Measurements from ENCODE around the gene ATE1.

DNA sequence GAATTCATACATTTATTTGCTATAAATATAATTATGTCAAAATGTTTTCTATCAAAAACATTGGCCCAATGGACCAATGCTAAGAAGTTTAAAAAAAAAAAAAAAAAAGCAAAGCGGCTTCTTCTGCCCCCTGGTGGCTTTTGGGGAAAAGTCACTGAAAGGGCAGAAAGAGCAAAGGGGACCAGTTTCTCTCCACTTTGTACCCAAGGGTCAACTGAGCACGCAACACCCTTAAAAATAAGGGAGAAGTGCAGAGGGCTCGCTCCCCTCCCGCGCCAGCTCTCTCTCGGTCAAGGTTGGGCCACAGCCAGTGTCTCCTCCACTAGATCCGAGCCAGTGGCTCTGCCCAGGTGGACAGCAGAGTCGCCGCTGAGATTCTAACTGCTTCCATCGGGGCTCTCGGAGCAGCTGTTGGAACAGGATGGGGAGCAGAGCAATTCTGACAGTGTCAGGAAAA is 193.2 kb downstream of the ATE1 start:
- no peak for TF ChIP-seq TEAD4 (CRISPR knock-in tag; IDR thresholded peaks at IDR 0.05)
- TF ChIP-seq, protein P1, sequence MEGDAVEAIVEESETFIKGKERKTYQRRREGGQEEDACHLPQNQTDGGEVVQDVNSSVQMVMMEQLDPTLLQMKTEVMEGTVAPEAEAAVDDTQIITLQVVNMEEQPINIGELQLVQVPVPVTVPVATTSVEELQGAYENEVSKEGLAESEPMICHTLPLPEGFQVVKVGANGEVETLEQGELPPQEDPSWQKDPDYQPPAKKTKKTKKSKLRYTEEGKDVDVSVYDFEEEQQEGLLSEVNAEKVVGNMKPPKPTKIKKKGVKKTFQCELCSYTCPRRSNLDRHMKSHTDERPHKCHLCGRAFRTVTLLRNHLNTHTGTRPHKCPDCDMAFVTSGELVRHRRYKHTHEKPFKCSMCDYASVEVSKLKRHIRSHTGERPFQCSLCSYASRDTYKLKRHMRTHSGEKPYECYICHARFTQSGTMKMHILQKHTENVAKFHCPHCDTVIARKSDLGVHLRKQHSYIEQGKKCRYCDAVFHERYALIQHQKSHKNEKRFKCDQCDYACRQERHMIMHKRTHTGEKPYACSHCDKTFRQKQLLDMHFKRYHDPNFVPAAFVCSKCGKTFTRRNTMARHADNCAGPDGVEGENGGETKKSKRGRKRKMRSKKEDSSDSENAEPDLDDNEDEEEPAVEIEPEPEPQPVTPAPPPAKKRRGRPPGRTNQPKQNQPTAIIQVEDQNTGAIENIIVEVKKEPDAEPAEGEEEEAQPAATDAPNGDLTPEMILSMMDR (IDR thresholded peaks at IDR 0.05): peak; percentile 41
- TF ChIP-seq, protein P2, sequence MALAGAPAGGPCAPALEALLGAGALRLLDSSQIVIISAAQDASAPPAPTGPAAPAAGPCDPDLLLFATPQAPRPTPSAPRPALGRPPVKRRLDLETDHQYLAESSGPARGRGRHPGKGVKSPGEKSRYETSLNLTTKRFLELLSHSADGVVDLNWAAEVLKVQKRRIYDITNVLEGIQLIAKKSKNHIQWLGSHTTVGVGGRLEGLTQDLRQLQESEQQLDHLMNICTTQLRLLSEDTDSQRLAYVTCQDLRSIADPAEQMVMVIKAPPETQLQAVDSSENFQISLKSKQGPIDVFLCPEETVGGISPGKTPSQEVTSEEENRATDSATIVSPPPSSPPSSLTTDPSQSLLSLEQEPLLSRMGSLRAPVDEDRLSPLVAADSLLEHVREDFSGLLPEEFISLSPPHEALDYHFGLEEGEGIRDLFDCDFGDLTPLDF (CRISPR knock-in tag; IDR thresholded peaks at IDR 0.05): no peak
- TF ChIP-seq, protein P3, sequence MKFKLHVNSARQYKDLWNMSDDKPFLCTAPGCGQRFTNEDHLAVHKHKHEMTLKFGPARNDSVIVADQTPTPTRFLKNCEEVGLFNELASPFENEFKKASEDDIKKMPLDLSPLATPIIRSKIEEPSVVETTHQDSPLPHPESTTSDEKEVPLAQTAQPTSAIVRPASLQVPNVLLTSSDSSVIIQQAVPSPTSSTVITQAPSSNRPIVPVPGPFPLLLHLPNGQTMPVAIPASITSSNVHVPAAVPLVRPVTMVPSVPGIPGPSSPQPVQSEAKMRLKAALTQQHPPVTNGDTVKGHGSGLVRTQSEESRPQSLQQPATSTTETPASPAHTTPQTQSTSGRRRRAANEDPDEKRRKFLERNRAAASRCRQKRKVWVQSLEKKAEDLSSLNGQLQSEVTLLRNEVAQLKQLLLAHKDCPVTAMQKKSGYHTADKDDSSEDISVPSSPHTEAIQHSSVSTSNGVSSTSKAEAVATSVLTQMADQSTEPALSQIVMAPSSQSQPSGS (CRISPR knock-in tag; IDR thresholded peaks at IDR 0.05; ENCODE audit: borderline replicate concordance, low read depth): no peak
- TF ChIP-seq, protein P4, sequence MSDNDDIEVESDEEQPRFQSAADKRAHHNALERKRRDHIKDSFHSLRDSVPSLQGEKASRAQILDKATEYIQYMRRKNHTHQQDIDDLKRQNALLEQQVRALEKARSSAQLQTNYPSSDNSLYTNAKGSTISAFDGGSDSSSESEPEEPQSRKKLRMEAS (CRISPR knock-in tag; IDR thresholded peaks at IDR 0.05): no peak
- no peak for TF ChIP-seq FOXJ3 (CRISPR knock-in tag; IDR thresholded peaks at IDR 0.05; ENCODE audit: borderline replicate concordance)
- TF ChIP-seq, protein P5, sequence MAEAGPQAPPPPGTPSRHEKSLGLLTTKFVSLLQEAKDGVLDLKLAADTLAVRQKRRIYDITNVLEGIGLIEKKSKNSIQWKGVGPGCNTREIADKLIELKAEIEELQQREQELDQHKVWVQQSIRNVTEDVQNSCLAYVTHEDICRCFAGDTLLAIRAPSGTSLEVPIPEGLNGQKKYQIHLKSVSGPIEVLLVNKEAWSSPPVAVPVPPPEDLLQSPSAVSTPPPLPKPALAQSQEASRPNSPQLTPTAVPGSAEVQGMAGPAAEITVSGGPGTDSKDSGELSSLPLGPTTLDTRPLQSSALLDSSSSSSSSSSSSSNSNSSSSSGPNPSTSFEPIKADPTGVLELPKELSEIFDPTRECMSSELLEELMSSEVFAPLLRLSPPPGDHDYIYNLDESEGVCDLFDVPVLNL (CRISPR knock-in tag; IDR thresholded peaks at IDR 0.05; ENCODE audit: borderline replicate concordance, low read depth): no peak
- TF ChIP-seq NFYB (CRISPR knock-in tag; conservative IDR thresholded peaks at IDR 0.05; ENCODE audit: low read depth): no peak
- TF ChIP-seq, protein P6, sequence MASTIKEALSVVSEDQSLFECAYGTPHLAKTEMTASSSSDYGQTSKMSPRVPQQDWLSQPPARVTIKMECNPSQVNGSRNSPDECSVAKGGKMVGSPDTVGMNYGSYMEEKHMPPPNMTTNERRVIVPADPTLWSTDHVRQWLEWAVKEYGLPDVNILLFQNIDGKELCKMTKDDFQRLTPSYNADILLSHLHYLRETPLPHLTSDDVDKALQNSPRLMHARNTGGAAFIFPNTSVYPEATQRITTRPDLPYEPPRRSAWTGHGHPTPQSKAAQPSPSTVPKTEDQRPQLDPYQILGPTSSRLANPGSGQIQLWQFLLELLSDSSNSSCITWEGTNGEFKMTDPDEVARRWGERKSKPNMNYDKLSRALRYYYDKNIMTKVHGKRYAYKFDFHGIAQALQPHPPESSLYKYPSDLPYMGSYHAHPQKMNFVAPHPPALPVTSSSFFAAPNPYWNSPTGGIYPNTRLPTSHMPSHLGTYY (CRISPR knock-in tag; IDR thresholded peaks at IDR 0.05): no peak
- TF ChIP-seq, protein P7, sequence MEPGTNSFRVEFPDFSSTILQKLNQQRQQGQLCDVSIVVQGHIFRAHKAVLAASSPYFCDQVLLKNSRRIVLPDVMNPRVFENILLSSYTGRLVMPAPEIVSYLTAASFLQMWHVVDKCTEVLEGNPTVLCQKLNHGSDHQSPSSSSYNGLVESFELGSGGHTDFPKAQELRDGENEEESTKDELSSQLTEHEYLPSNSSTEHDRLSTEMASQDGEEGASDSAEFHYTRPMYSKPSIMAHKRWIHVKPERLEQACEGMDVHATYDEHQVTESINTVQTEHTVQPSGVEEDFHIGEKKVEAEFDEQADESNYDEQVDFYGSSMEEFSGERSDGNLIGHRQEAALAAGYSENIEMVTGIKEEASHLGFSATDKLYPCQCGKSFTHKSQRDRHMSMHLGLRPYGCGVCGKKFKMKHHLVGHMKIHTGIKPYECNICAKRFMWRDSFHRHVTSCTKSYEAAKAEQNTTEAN (CRISPR knock-in tag; IDR thresholded peaks at IDR 0.05): no peak

Data from WTC11 (cell line).